C4-2B (cell line): ENCODE data around the gene PIWIL4.
"Not testable (repeated sequence)": the region's sequence is repeated elsewhere in the genome, so short reads cannot be mapped to it uniquely, and the experiment has no call there.

Experiments used
- H3K27ac ChIP-seq: fragments of 450-650 bp; 2 replicates; pipeline ENCODE4 v1.5.1; 2017
- ZFX ChIP-seq: fragments of 450-650 bp; IDR thresholded peaks from 2 replicates; pipeline ENCODE4 v1.6.1; 2017
- TF ChIP-seq, protein P1 (sequence below): fragments of 450-650 bp; conservative IDR thresholded peaks from 2 replicates; pipeline ENCODE4 v1.5.1; 2017; ENCODE audit warnings: mild to moderate bottlenecking

The PIWIL4 gene

DNA sequence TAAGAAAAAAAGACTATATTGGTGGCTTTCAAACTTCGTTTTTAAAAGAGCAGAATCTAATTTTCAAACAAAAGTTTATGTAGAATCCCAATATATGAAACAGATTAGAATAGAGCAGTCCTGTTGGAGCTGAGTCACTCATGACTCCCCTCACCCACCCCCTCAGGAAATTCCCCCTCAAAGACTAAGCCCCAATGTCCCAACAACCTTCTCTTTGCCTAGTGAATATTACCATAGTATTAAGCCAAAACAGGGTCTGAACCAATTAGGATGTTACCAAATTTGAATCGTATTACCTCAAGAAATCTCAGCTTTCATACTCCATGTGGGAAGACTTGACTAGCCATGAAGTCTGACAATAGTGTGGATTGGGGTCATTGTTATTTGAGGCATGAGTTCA, 7.8 kb upstream of the PIWIL4 start:
- no peak for TF ChIP-seq ZFX
- TF ChIP-seq, protein P1, sequence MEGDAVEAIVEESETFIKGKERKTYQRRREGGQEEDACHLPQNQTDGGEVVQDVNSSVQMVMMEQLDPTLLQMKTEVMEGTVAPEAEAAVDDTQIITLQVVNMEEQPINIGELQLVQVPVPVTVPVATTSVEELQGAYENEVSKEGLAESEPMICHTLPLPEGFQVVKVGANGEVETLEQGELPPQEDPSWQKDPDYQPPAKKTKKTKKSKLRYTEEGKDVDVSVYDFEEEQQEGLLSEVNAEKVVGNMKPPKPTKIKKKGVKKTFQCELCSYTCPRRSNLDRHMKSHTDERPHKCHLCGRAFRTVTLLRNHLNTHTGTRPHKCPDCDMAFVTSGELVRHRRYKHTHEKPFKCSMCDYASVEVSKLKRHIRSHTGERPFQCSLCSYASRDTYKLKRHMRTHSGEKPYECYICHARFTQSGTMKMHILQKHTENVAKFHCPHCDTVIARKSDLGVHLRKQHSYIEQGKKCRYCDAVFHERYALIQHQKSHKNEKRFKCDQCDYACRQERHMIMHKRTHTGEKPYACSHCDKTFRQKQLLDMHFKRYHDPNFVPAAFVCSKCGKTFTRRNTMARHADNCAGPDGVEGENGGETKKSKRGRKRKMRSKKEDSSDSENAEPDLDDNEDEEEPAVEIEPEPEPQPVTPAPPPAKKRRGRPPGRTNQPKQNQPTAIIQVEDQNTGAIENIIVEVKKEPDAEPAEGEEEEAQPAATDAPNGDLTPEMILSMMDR, result no peak

DNA sequence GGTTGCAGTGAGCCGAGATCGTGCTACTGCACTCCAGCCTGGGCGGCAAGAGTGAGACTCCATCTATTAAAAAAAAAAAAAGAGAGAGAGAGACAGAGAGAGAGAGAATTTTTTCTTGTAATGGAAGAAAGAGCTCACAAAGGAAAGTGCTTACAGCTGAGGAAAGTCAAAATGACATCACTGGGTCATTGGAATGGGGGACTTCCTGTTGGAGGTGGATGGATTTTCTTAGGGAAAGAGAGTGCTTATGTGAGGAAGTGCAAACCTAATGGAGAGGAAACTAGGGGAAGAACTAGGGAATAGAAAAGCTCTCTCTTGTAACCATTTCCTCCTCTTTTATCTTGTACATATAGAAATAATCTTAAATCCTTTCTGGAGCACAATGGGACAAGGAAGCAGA, 6.3 kb upstream of the PIWIL4 start:
- no peak for TF ChIP-seq ZFX
- TF ChIP-seq, protein P1, result no peak
- no peak overlapping the region for H3K27ac ChIP-seq

More for the DNA sequence above, 7.8 kb upstream of the PIWIL4 start:
- H3K27ac ChIP-seq, result no peak overlapping the region

DNA sequence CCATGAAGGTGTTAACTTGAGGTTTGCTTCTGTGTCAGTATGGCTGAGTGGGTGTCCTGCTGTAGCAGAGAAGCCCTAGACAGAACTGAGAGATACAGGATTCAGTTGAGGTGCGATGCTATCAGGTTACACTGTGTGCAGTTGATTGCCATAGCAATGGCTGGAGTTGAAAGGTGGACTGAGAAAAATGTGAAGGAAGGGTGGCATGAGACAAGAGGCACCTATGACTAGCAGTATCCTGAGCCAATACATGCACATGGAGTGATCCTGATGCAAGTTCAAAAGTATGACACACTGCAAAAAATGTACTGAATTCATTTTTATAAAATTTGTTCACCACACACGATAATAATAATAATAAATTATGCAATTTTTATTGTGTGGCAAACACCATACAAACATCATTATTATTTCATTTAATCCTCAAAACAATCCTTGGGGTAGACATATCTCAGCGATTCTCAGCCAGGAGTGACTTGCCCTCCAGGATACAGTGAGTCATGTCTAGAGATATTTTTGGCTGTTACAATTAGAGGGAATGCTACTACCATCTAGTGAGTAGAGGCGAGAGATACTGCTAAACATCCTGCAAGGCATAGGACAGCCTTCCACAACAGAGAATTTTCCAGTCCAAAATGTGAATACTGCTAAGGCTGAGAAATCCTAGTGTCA, 3.9 kb upstream of the PIWIL4 start:
- TF ChIP-seq ZFX, result no peak
- TF ChIP-seq, protein P1, result no peak
- no peak overlapping the region for H3K27ac ChIP-seq

DNA sequence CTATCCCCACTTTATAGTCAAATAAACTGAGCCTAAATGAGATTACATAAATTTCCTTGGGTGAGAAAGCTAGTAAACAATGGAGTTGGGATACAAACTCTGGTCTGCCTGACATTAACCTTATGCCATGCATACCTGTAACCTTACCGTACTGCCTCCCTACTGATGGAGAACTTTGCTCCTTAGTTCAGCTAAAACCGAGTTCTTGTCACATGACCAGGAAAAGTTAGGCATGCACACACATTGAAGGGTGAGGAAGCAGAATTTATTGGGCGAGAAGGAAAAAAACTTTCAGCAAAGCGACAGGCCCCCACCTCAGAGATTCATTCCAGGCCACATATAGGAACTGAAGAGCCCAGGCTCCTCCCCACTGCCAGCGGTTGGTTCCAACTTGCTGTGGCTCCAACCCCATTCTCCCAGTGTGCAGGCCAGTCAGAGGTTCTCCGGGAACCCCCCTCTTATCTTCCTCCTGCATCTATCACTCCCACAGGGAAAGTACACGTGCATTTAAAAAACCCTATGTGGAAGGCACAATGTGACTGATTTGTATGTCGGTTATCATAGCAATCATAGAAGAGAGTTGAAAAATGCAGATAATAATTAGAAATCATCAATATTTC, 3.2 kb upstream of the PIWIL4 start:
- TF ChIP-seq, protein P1, result no peak
- TF ChIP-seq ZFX, result no peak

DNA sequence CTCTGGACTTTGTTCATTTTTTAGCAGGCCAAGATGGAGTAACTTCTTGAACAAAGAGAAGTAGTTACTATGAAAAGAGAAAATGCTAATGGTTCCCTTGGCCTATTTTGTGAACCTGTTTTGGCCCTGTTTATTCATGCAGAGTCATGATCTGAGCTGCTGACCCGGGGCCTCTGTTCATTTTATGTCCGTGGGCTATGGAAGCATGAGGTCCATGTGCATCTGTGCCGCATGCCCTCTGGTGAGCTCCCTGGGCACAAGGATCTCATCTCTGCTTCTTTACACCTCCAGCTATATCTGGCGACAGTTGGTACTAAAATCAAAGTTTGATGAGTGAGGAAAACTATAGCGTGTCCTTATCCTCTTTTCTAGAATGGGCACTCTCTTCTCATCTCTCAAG, 1.0 kb downstream of the PIWIL4 start:
- no peak overlapping the region for H3K27ac ChIP-seq
- TF ChIP-seq, protein P1, result no peak

More for the DNA sequence above, 3.2 kb upstream of the PIWIL4 start:
- H3K27ac ChIP-seq, result no peak overlapping the region

DNA sequence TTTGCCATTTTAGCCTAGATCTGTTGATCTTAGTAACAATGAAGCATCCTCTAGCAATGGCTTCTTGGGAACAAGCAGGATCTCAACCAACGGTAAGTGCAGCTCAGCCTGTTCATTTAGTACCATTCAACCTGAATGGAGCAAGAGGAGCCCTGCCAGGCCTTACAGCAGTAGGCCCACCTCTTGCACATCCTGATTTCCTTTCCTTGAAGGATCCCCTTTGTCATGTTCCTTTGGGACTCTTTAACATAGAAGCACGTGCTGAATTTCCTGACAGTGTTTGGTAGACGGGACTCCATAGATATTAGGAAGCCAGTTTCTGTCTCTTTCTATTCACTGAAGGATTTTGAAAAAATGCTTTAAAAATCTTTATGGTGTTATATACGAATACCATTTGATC, 1.5 kb downstream of the PIWIL4 start:
- H3K27ac ChIP-seq, result no peak overlapping the region
- TF ChIP-seq ZFX, result no peak
- TF ChIP-seq, protein P1, result no peak

DNA sequence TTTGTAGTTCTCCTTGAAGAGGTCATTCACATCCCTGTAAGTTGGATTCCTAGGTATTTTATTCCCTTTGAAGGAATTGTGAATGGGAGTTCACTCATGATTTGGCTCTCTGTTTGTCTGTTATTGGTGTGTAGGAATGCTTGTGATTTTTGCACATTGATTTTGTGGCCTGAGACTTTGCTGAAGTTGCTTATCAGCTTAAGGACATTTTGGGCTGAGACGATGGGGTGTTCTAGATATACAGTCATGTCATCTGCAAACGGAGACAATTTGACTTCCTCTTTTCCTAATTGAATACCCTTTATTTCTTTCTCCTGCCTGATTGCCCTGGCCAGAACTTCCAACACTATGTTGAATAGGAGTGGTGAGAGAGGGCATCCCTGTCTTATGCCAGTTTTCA, 5.8 kb downstream of the PIWIL4 start:
- H3K27ac ChIP-seq, result not testable (repeated sequence)
